Cardiac fibroblast (primary cell): ENCODE results near the gene TMEM201.
"Not testable (repeated sequence)": the region's sequence is repeated elsewhere in the genome, so short reads cannot be mapped to it uniquely, and the experiment has no call there.

Experiments used
- DNase-seq, 2 donors: peaks; one replicate each; pipeline versions ENCODE4 v3.0.0 to v3.0.0-alpha.2; 2010; ENCODE audit warnings: low read depth in 2 of 2
- H3K4me3 ChIP-seq, 2 donors: replicated peaks in 1 of 2; 1 replicate in 1 of 2; 2 replicates in 1 of 2; pipeline ENCODE4 v1.5.1; 2011; ENCODE audit warnings: low read depth in 2 of 2, low read length in 2 of 2, mild to moderate bottlenecking in 2 of 2, moderate library complexity in 1 of 2
- CTCF ChIP-seq: IDR thresholded peaks from one replicate; pipeline ENCODE4 v1.5.1; 2011; ENCODE audit warnings: low read depth, mild to moderate bottlenecking, low read length, inconsistent platforms

Gene TMEM201

GRCh38 chr1:9624081-9624480 is 35.4 kb downstream of the TMEM201 start:
- no peak for TF ChIP-seq CTCF
- H3K4me3 ChIP-seq, result no peak overlapping the region
- no peak for DNase-seq

- not testable (repeated sequence) for H3K4me3 ChIP-seq, DNase-seq
Observed at GRCh38 chr1:9625030-9625429, 36.3 kb downstream of the TMEM201 start.

GRCh38 chr1:9626201-9626608 is 37.5 kb downstream of the TMEM201 start:
- no peak for TF ChIP-seq CTCF
- no peak overlapping the region for H3K4me3 ChIP-seq
- DNase-seq, result no peak

GRCh38 chr1:9628541-9629444 is 40.1 kb downstream of the TMEM201 start:
- no peak overlapping the region for H3K4me3 ChIP-seq
- DNase-seq, result no peak
- no peak for TF ChIP-seq CTCF

GRCh38 chr1:9629445-9630201 is 40.9 kb downstream of the TMEM201 start:
- no peak for DNase-seq
- no peak overlapping the region for H3K4me3 ChIP-seq
- no peak for TF ChIP-seq CTCF

GRCh38 chr1:9630331-9631111 is 41.8 kb downstream of the TMEM201 start:
- DNase-seq, result no peak
- no peak overlapping the region for H3K4me3 ChIP-seq
- TF ChIP-seq CTCF, result no peak
